Dendritic cell treated with granulocyte-macrophage colony-stimulating factor and Interleukin-4, amounts not matched to agents 40 ng/mL and 50 ng/mL, for 4 days (primary cell): ENCODE measurements around the gene ACOT11.

Experiments used
- H3K27ac Mint-ChIP-seq: one replicate; pipeline ENCODE4 v1.8.0; 2022; ENCODE audit warnings: mild to moderate bottlenecking, mixed read lengths
- H3K27me3 Mint-ChIP-seq: one replicate; pipeline ENCODE4 v1.8.0; 2022; ENCODE audit warnings: mild to moderate bottlenecking, mixed read lengths
- H3K36me3 Mint-ChIP-seq: one replicate; pipeline ENCODE4 v1.8.0; 2022; ENCODE audit warnings: low read depth, mixed read lengths
- H3K4me1 Mint-ChIP-seq: one replicate; pipeline ENCODE4 v1.8.0; 2022; ENCODE audit warnings: low read depth, mixed read lengths
- H3K4me3 Mint-ChIP-seq: one replicate; pipeline ENCODE4 v1.8.0; 2022; ENCODE audit warnings: mild to moderate bottlenecking, moderate library complexity, mixed read lengths
- H3K9me3 Mint-ChIP-seq: one replicate; pipeline ENCODE4 v1.8.0; 2022; ENCODE audit warnings: mixed read lengths
- intact Hi-C: fragments of 100-400 bp; cut with micrococcal nuclease; formaldehyde crosslinking; loops from one replicate; pipeline ENCODE4 v1.15.0; 2022

The ACOT11 gene

GRCh38 chr1:54608566-54609230 lies 60.7 kb downstream of the ACOT11 start:
- intact Hi-C loops: no loop called here
- H3K9me3 Mint-ChIP-seq: no peaks in the 10 kb centered on the region
- no peak overlapping the region for H3K27ac Mint-ChIP-seq
- H3K36me3 Mint-ChIP-seq: peaks cover 32% of the 10 kb centered on the region
- peaks cover 4% of the 10 kb centered on the region for H3K4me1 Mint-ChIP-seq
- no peaks in the 10 kb centered on the region for H3K27me3 Mint-ChIP-seq
- H3K4me3 Mint-ChIP-seq: no peak overlapping the region

GRCh38 chr1:54609301-54609921 lies 61.4 kb downstream of the ACOT11 start:
- Mint-ChIP-seq H3K4me3 (no peak overlapping the region), H3K27me3 (no peaks in the 10 kb centered on the region), H3K9me3 (no peaks in the 10 kb centered on the region), H3K36me3 (peaks cover 30% of the 10 kb centered on the region), H3K27ac (no peak overlapping the region), H3K4me1 (peaks cover 3% of the 10 kb centered on the region)
- intact Hi-C loops: no loop called here

DNA sequence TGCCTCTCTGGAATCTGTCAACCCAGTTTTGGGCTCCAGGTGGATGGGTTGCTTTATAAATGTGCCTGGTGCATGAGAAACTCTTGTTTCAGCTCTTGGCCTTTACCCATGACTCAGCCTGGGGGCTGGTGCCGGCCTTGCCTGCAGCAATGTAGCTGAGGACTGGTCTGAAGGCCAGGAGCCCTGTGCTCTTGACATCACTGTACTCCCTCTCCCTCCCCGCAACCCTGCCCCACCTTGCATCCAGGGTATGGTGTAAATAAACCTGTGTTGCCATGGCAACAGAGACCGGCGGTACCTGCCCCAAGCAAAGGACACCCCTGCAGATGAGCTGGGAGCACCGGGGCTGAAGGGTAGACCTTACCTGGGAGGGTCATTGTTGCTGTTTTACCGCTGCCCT lies 62.0 kb downstream of the ACOT11 start:
- no peaks in the 10 kb centered on the region for H3K4me1 Mint-ChIP-seq
- H3K27me3 Mint-ChIP-seq: no peaks in the 10 kb centered on the region
- no peak overlapping the region for H3K4me3 Mint-ChIP-seq
- no peaks in the 10 kb centered on the region for H3K9me3 Mint-ChIP-seq
- peaks cover 24% of the 10 kb centered on the region for H3K36me3 Mint-ChIP-seq
- no peak overlapping the region for H3K27ac Mint-ChIP-seq
- intact Hi-C loops: no loop called here

DNA sequence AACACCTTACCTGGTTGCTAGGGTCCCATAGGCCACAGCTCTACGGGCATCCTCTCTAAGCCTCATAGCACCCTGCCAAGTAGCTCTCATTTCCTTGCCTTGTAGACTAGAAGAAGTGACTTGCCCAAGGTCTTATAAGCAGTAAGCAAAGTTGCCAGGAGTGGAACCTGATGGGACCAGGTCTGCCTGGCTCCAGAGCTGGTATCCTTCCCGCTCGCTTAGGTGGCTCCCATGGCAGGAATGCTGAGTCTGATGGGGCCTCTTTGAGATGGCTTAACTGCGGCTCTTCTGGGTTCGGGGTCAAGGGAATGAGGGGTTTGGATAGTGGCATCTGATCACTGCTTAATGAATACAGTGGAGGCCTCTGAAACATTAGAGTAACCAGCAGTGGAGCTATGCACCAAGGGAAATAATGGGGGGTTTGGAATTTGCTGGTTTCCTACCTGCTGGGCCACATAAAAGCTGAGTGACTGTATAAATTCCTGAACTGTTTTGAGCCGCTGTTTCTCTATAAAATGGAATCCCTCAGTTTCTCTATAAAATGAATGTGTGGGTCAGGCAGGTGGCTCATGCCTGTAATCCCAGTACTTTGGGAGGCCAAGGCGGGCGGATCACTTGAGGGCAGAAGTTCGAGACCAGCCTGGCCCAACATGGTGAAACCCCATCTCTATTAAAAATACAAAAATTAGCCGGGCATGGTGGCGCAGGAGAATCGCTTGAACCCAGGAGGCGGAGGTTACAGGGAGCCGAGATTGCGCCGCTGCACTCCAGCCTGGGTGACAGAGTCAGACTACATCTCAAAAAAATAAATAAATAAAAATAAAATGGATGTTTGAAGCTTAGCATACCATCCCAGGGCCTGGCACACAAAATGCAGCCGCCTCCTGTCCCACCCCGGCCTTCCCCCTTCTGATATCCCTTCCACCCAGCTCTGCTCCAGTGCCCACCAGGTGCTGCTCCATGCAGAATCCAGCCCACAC lies 62.9 kb downstream of the ACOT11 start:
- intact Hi-C loops: no loop called here
- Mint-ChIP-seq H3K4me1 (no peaks in the 10 kb centered on the region), H3K36me3 (peaks cover 19% of the 10 kb centered on the region), H3K4me3 (no peak overlapping the region), H3K27ac (no peak overlapping the region), H3K9me3 (no peaks in the 10 kb centered on the region), H3K27me3 (no peaks in the 10 kb centered on the region)

- Mint-ChIP-seq H3K4me3 (no peak overlapping the region), H3K4me1 (no peaks in the 10 kb centered on the region), H3K27me3 (no peaks in the 10 kb centered on the region), H3K36me3 (peaks cover 19% of the 10 kb centered on the region), H3K27ac (no peak overlapping the region), H3K9me3 (no peaks in the 10 kb centered on the region)
- intact Hi-C loops: no loop called here
These were observed 63.6 kb downstream of the ACOT11 start for GRCh38 chr1:54611621-54612020.

GRCh38 chr1:54614024-54614423 lies 66.0 kb downstream of the ACOT11 start:
- no peaks in the 10 kb centered on the region for H3K9me3 Mint-ChIP-seq
- no peaks in the 10 kb centered on the region for H3K27me3 Mint-ChIP-seq
- peaks cover 3% of the 10 kb centered on the region for H3K36me3 Mint-ChIP-seq
- H3K4me3 Mint-ChIP-seq: no peak overlapping the region
- H3K4me1 Mint-ChIP-seq: no peaks in the 10 kb centered on the region
- H3K27ac Mint-ChIP-seq: no peak overlapping the region
- intact Hi-C loops: no loop called here

- intact Hi-C loops: no loop called here
- Mint-ChIP-seq H3K27ac (no peak overlapping the region), H3K36me3 (no peaks in the 10 kb centered on the region), H3K4me1 (no peaks in the 10 kb centered on the region), H3K4me3 (no peak overlapping the region), H3K27me3 (no peaks in the 10 kb centered on the region), H3K9me3 (no peaks in the 10 kb centered on the region)
These were observed 66.5 kb downstream of the ACOT11 start for GRCh38 chr1:54614563-54614962.

DNA sequence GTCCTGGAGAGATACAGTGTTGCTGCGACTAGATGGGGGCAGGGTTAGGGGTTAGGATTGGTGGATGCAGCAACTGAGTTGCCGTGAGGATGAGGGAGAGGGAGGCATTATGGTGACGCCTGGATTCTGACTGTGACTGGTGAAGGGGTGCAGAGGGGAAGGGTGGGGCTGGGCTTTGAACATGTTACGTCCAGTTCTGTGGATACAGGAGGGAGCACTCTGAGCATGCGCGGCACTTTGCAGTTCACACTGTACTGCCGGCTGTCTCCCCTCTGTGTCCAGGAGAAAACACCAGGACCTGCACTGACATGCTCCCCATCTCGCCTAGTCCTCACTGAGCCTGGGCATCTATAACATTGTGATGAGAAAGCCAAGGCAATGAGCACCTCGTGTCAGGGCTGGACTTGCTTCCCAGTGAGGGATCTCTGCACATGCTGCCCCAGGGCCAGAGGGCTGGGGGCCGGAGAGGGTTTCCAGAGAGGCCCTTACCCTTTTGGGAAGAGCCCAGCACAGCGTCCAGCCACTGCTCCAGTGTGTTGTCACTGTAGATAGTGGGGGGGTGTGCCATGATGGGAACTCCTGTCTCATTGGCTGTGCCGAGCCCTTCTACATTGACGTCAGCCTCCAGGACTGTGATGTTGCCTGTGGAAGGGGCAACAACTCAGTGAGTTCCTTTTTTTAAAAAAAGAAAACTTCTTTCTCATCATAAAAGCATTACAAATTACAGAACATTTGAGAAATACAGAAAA lies 67.7 kb downstream of the ACOT11 start:
- intact Hi-C loops: no loop called here
- Mint-ChIP-seq H3K27me3 (no peaks in the 10 kb centered on the region), H3K9me3 (no peaks in the 10 kb centered on the region)

GRCh38 chr1:54619749-54620148 lies 71.7 kb downstream of the ACOT11 start:
- Mint-ChIP-seq H3K27me3 (peaks cover 2% of the 10 kb centered on the region), H3K36me3 (no peaks in the 10 kb centered on the region), H3K27ac (no peak overlapping the region), H3K9me3 (no peaks in the 10 kb centered on the region), H3K4me3 (no peak overlapping the region), H3K4me1 (no peaks in the 10 kb centered on the region)
- intact Hi-C loops: no loop called here

More for the DNA sequence above, 67.7 kb downstream of the ACOT11 start:
- Mint-ChIP-seq H3K4me1 (no peaks in the 10 kb centered on the region), H3K27ac (no peak overlapping the region), H3K36me3 (no peaks in the 10 kb centered on the region), H3K4me3 (no peak overlapping the region)

- H3K36me3 Mint-ChIP-seq: no peaks in the 10 kb centered on the region
- H3K4me3 Mint-ChIP-seq: no peak within 1 kb of the TSS
- intact Hi-C loops: no loop called here
- H3K27ac Mint-ChIP-seq: no peak within 1 kb of the TSS
- no peaks in the 10 kb centered on the region for H3K9me3 Mint-ChIP-seq
- no peaks in the 10 kb centered on the region for H3K4me1 Mint-ChIP-seq
- peaks cover 2% of the 10 kb centered on the region for H3K27me3 Mint-ChIP-seq
These were observed 75.4 kb downstream of the ACOT11 start, which contains the start of gene FAM151A for GRCh38 chr1:54623216-54624007. FAM151A (minus strand) TSS chr1:54623525; CDS start chr1:54623395, 130 bp downstream.

DNA sequence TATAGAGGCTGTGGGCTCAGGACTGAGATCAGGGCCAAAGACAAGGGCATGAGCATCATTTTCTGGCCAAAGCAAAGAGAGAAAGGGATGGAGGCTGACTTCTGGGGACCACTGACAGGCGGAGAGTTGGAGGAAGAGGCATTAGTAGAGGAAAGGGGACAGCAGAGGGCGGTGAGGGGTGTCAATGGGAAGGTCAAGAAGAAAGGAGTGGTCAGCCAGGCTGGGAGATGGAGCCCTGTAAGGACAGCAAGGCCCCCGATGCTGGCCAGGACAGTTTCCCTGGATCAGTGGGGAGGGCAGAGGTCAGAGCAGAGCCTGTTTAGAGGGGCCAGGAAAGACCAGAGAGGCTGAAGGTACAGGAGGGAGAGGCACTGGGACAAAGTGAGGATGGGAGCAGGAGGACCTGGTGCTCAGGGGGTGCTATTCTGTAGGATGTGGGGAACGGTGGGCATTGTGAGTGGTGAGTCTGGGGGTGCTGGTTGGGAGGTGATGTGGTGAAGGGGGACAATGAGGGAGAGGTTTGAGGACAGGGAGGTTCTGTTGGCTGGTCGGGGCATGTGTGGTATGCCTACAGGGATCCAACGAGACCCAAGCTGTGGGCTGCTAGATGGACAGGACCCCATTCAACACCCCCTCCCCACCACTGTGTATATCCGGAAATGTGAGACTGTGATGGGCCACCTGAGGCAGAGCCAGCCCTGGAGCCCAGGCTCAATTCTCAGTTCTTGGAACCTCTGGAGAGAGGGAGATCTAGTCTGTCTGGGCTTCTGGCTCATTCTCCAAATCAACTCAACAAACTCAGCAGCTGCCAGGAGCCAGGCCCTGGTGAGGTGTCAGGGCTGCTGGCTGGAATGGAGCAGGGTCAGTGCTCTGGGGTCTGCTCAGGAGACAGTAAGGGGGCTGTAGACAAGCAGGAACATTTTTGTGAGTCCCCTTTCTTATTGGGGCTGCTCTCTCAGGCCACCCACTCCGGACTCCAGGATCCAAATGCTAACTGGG lies 76.7 kb downstream of the ACOT11 start:
- Mint-ChIP-seq H3K4me3 (no peak overlapping the region), H3K36me3 (no peaks in the 10 kb centered on the region), H3K4me1 (no peaks in the 10 kb centered on the region), H3K9me3 (no peaks in the 10 kb centered on the region), H3K27ac (no peak overlapping the region), H3K27me3 (peaks cover 2% of the 10 kb centered on the region)
- intact Hi-C loops: no loop called here

DNA sequence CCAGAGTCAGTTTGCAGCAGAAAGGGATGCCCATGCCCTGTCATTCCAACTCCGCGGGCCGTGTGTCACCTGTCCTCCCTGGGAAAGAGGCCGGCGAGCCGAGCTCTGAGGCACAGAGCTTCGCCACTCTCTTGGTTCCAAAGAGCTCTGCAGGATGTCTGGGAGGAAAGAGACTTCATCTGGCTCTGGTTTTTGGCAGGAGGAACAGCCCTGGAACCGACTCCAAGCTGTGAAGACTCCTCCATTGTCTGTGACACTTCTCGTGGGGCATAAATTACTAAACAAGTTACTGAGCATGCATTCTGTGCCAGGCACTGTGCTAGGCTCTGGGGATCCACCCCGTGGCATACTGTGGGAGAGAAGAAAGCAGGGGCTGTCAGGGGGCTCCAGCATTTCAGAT lies 79.2 kb downstream of the ACOT11 start:
- H3K27ac Mint-ChIP-seq: no peak overlapping the region
- H3K4me1 Mint-ChIP-seq: no peaks in the 10 kb centered on the region
- intact Hi-C loops: no loop called here
- H3K36me3 Mint-ChIP-seq: no peaks in the 10 kb centered on the region
- H3K27me3 Mint-ChIP-seq: peaks cover 2% of the 10 kb centered on the region
- no peak overlapping the region for H3K4me3 Mint-ChIP-seq
- no peaks in the 10 kb centered on the region for H3K9me3 Mint-ChIP-seq
